GM12892 (cell line): ENCODE results near the gene TMEM222.

Experiments used
- POLR2A ChIP-seq: IDR thresholded peaks from 2 replicates; pipeline ENCODE4 v1.6.1; 2011; ENCODE audit warnings: low read depth, low read length, control low read depth
- TAF1 ChIP-seq: IDR thresholded peaks from 2 replicates; pipeline ENCODE4 v1.6.1; 2011; ENCODE audit warnings: low read depth, mild to moderate bottlenecking, control low read depth, low read length, borderline replicate concordance

DNA sequence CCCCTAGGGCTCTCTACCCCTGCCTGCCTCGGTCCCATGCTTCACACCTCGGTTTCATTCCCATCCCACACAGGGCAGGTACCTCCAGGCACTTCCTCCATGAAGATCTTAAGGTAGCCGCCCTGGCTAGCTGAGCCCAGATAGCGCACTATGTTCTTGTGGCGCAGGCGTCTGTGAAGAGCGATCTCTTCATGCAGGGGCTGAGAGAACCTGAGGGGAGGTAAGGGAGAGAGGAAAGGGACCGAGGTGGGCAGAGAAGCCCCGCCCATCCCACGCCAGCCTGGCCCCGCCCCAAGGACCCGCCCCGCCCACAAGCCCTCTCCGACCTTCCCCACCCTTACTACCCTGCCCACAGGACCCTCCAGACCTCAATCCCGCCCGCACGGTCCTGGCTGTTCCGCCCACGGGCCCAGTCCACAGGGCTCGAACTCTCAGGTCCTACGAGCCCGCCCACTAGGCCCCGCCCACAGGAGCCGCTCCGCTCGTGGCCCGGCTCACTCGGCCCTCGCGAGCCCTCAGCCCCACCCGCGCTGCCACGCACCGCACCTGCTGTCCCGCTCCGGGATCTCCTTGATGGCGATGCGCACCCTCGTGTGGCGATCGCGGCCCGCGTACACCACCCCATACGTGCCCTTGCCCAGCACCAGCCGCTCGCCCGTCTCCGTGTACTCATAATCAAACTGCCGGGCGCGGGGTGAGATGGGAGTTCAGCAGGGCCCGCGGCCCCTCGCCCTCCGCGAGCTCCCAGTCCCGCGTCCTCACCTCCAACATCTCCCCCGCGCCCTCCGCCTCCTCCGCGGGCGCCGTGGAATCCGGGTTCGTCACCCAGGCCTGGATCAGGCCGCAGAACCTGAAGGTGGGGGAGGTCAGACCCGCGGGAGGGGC, 38.4 kb downstream of the TMEM222 start:
- TF ChIP-seq POLR2A, result no peak
- TF ChIP-seq TAF1, result no peak
